Fibroblast of pulmonary artery (primary cell): ENCODE data around the gene MAP1LC3A.
A peak's percentile ranks its signal among the peaks of the same experiment; 100 is the strongest.

ENCODE experiments used
- DNase-seq: peaks from one replicate; pipeline ENCODE4 v3.0.0-alpha.2; 2010; ENCODE audit warnings: low read depth
- H3K4me3 ChIP-seq: replicated peaks from 2 replicates; pipeline ENCODE4 v1.5.1; 2011; ENCODE audit warnings: low read depth, mild to moderate bottlenecking, control low read depth, low read length, moderate library complexity
- CTCF ChIP-seq: IDR thresholded peaks from 2 replicates; pipeline ENCODE4 v1.5.1; 2011; ENCODE audit warnings: mild to moderate bottlenecking, control low read depth, low read length, inconsistent platforms; ENCODE audit errors: missing control alignments

The MAP1LC3A gene

GRCh38 chr20:34549291-34549928 lies 9.1 kb upstream of the MAP1LC3A start:
- TF ChIP-seq CTCF = no peak
- no peak overlapping the region for H3K4me3 ChIP-seq
- DNase-seq = peak; percentile 31

GRCh38 chr20:34549929-34550305 lies 8.6 kb upstream of the MAP1LC3A start:
- no peak overlapping the region for H3K4me3 ChIP-seq
- no peak for TF ChIP-seq CTCF
- no peak for DNase-seq

- no peak for DNase-seq
- TF ChIP-seq CTCF = no peak
- H3K4me3 ChIP-seq = no peak overlapping the region
Observed at GRCh38 chr20:34552569-34552968, 5.9 kb upstream of the MAP1LC3A start.

- TF ChIP-seq CTCF = no peak
- no peak for DNase-seq
- no peak overlapping the region for H3K4me3 ChIP-seq
Observed at GRCh38 chr20:34553366-34553867, 5.1 kb upstream of the MAP1LC3A start.

- peak overlapping the region; percentile 78 for H3K4me3 ChIP-seq
- TF ChIP-seq CTCF = no peak
- no peak for DNase-seq
Observed at GRCh38 chr20:34557936-34558319, 590 bp upstream of the MAP1LC3A start.

- H3K4me3 ChIP-seq = peak overlapping the region; percentile 78
- no peak for DNase-seq
- no peak for TF ChIP-seq CTCF
Observed at GRCh38 chr20:34559311-34560140, 1.0 kb downstream of the MAP1LC3A start.

GRCh38 chr20:34560141-34560523 lies 1.6 kb downstream of the MAP1LC3A start:
- no peak for TF ChIP-seq CTCF
- no peak overlapping the region for H3K4me3 ChIP-seq
- DNase-seq = no peak
